Measurements from ENCODE around the gene SLC35F3. TPM values are rescaled to one million over a fixed set of nuclear protein-coding genes. Genes with fewer than 3 reads are reported as not detected.

Gene SLC35F3
- polyA plus RNA-seq, 1 of the 3 experiments (the other 2 are of a cell fraction): 0.87 TPM

DNA sequence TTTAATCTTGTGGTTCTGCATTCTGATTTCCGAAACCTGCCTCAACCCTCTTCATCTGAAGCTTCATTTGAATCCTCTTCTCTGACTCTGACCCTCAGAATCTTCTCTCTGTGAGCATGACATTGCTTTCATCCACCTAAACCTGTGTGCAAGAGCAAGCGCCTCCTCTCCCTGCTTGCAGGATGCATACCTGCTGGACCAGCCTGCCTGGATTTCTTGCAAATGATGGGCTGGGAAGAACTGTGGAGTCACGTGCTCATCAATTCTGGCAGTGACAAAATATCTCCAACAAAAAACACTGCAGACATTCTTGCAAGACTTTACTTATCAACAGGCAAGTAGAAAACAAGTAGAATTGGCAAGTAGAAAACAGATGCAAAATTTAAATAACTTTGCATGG lies 20.8 kb upstream of the SLC35F3 start (continued):
- TF ChIP-seq TAF1 (IDR thresholded peaks at IDR 0.05; ENCODE audit: borderline replicate concordance, low read depth, low read length) (no peak), FOXM1 (IDR thresholded peaks at IDR 0.05; ENCODE audit: low read depth) (no peak)

DNA sequence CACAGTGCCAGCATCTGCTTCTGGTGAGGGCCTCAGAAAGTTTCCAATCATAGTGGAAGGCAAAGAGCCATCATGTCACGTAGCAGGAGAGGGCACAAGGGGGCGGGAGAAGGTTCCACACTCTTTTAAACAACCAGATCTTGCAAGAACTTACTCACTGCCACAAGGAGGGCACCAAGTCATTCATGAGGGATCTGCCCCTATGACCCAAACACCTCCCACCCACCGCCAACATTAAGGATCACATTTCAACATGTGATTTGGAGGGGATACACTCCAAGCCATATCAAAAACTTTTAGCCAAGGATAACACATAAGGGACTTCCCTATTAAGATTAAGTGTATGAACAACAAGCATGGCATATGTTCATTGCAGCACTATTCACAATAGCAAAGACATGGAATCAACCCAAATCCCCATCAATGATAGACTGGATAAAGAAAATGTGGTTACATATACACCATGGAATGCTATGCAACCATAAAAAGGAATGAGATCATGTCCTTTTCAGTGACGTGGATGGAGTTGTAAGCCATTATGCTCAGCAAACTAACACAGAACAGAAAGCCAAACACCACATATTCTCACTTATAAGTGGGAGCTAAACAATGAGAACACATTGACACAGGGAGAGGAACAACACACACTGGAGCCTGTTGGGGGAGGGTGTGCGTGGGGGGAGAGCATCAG lies 19.9 kb upstream of the SLC35F3 start:
- Histone ChIP-seq H3K27ac (ENCODE audit: low read depth in 2 of 2, low read length in 1 of 2) (no peak overlapping the region), H3K4me2 (no peak overlapping the region), H3K79me2 (ENCODE audit: insufficient read depth) (no peaks in the 10 kb centered on the region), H3K9me3 (no peaks in the 10 kb centered on the region), H4K20me1 (ENCODE audit: insufficient read depth) (no peaks in the 10 kb centered on the region), H3F3A (replicated peaks; ENCODE audit: insufficient read depth) (no peaks in the 10 kb centered on the region), H3K4me1 (ENCODE audit: control insufficient read depth in 1 of 2, insufficient read depth in 2 of 2, low read depth in 1 of 2, low read length in 1 of 2) (no peaks in the 10 kb centered on the region), H3K36me3 (replicated peaks in 1 of 2; ENCODE audit: control insufficient read depth in 1 of 2, insufficient read depth in 2 of 2, low read length in 1 of 2) (no peaks in the 10 kb centered on the region), H3K9ac (no peak overlapping the region), H3K4me3 (ENCODE audit: low read depth in 2 of 2, low read length in 1 of 2) (no peak overlapping the region), H3K9me2 (no peaks in the 10 kb centered on the region), H3K27me3 (ENCODE audit: insufficient read depth) (no peaks in the 10 kb centered on the region; the same call in 1 of the 2 replicates), H2AFZ (ENCODE audit: low read depth) (no peak overlapping the region)
- no peak for DNase-seq
- ChIA-PET CTCF (no interaction called here), POLR2A (no interaction called here)
- TF ChIP-seq FOXJ3 (CRISPR knock-in tag; IDR thresholded peaks at IDR 0.05) (no peak), EZH2phosphoT487 (IDR thresholded peaks at IDR 0.05; ENCODE audit: borderline replicate concordance, low read depth) (no peak), NFIC (IDR thresholded peaks at IDR 0.05; ENCODE audit: borderline replicate concordance) (no peak), GATA2 (CRISPR knock-in tag; IDR thresholded peaks at IDR 0.05) (no peak), EP300 (IDR thresholded peaks at IDR 0.05; ENCODE audit: borderline replicate concordance in 1 of 2, low read depth in 1 of 2, low read length in 1 of 2) (no peak), RFX5 (IDR thresholded peaks at IDR 0.05; ENCODE audit: low read length) (no peak), RXRA (IDR thresholded peaks at IDR 0.05; ENCODE audit: borderline replicate concordance, low read depth) (no peak), SMC3 (IDR thresholded peaks at IDR 0.05; ENCODE audit: low read depth, low read length) (no peak), TEAD4 (IDR thresholded peaks at IDR 0.05; ENCODE audit: borderline replicate concordance, insufficient read depth) (no peak)
- TF ChIP-seq, protein P1, sequence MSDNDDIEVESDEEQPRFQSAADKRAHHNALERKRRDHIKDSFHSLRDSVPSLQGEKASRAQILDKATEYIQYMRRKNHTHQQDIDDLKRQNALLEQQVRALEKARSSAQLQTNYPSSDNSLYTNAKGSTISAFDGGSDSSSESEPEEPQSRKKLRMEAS (IDR thresholded peaks at IDR 0.05; ENCODE audit: low read depth): no peak
- WGBS (ENCODE audit: low lambda C conversion rate): 15% methylated on average over 5 of the region's 5 CpGs

DNA sequence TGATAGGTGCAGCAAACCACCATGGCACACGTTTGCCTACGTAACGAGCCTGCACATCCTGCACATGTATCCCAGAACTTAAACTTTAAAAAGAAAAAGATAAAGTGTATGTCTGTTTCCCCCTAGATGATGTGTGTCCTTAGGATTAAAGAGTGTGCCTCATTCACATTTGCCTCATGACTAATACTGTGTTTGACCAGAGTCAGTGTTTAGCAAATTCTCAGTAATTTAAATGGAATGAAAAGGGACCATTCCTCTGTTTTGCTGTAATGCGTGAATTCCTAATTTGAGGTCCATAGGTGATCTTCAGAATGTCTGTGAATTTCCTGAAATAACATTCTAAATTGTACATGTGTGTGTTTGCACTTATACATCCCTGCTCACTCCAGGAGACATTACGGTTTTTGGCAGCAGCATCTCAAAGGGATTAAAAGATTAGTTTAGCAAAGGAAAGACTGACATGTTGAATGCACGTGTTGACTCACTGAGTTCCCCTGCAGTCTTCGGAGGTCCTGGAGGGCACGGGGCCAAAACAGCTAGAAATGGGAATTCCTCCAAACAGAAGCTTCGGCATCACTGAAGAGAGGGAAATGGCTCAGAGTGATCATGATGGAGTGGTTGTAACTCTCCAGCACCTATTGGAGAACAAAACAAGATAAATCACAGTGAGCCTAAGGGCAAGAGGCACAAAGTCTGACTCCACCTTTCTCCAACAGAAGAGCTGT lies 19.1 kb upstream of the SLC35F3 start:
- Histone ChIP-seq H3K79me2 (ENCODE audit: insufficient read depth) (no peaks in the 10 kb centered on the region), H4K20me1 (ENCODE audit: insufficient read depth) (no peaks in the 10 kb centered on the region), H3K9me3 (no peaks in the 10 kb centered on the region), H3K27me3 (ENCODE audit: insufficient read depth) (no peaks in the 10 kb centered on the region; the same call in 1 of the 2 replicates), H3K4me3 (ENCODE audit: low read depth in 2 of 2, low read length in 1 of 2) (no peak overlapping the region), H3F3A (replicated peaks; ENCODE audit: insufficient read depth) (no peaks in the 10 kb centered on the region), H2AFZ (ENCODE audit: low read depth) (no peak overlapping the region), H3K4me2 (no peak overlapping the region), H3K36me3 (replicated peaks in 1 of 2; ENCODE audit: control insufficient read depth in 1 of 2, insufficient read depth in 2 of 2, low read length in 1 of 2) (no peaks in the 10 kb centered on the region), H3K27ac (ENCODE audit: low read depth in 2 of 2, low read length in 1 of 2) (no peak overlapping the region), H3K9me2 (no peaks in the 10 kb centered on the region), H3K4me1 (ENCODE audit: control insufficient read depth in 1 of 2, insufficient read depth in 2 of 2, low read depth in 1 of 2, low read length in 1 of 2) (no peaks in the 10 kb centered on the region), H3K9ac (no peak overlapping the region)
- POLR2A ChIA-PET: no interaction called here
- DNase-seq: no peak
- 48% methylated on average over 9 of the region's 9 CpGs for WGBS (ENCODE audit: low lambda C conversion rate)
- CTCF ChIA-PET: no interaction called here
- TF ChIP-seq, protein P2, sequence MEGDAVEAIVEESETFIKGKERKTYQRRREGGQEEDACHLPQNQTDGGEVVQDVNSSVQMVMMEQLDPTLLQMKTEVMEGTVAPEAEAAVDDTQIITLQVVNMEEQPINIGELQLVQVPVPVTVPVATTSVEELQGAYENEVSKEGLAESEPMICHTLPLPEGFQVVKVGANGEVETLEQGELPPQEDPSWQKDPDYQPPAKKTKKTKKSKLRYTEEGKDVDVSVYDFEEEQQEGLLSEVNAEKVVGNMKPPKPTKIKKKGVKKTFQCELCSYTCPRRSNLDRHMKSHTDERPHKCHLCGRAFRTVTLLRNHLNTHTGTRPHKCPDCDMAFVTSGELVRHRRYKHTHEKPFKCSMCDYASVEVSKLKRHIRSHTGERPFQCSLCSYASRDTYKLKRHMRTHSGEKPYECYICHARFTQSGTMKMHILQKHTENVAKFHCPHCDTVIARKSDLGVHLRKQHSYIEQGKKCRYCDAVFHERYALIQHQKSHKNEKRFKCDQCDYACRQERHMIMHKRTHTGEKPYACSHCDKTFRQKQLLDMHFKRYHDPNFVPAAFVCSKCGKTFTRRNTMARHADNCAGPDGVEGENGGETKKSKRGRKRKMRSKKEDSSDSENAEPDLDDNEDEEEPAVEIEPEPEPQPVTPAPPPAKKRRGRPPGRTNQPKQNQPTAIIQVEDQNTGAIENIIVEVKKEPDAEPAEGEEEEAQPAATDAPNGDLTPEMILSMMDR (IDR thresholded peaks at IDR 0.05): no peak
- TF ChIP-seq FOXM1 (IDR thresholded peaks at IDR 0.05; ENCODE audit: low read depth) (no peak), EZH2phosphoT487 (IDR thresholded peaks at IDR 0.05; ENCODE audit: borderline replicate concordance, low read depth) (no peak), TEAD4 (IDR thresholded peaks at IDR 0.05; ENCODE audit: borderline replicate concordance, insufficient read depth) (no peak), RAD21 (IDR thresholded peaks at IDR 0.05; ENCODE audit: low read length) (no peak), YY1 (IDR thresholded peaks at IDR 0.05; ENCODE audit: low read depth) (no peak), RCOR1 (IDR thresholded peaks at IDR 0.05; ENCODE audit: low read length) (no peak), GATA2 (CRISPR knock-in tag; IDR thresholded peaks at IDR 0.05) (no peak), RFX5 (IDR thresholded peaks at IDR 0.05; ENCODE audit: low read length) (no peak), MEF2A (IDR thresholded peaks at IDR 0.05; ENCODE audit: borderline replicate concordance, low read depth) (no peak), RXRA (IDR thresholded peaks at IDR 0.05; ENCODE audit: borderline replicate concordance, low read depth) (no peak), POLR2AphosphoS5 (IDR thresholded peaks at IDR 0.05; ENCODE audit: low read depth, low read length) (no peak), NFIC (IDR thresholded peaks at IDR 0.05; ENCODE audit: borderline replicate concordance) (no peak)
- TF ChIP-seq, protein P3, sequence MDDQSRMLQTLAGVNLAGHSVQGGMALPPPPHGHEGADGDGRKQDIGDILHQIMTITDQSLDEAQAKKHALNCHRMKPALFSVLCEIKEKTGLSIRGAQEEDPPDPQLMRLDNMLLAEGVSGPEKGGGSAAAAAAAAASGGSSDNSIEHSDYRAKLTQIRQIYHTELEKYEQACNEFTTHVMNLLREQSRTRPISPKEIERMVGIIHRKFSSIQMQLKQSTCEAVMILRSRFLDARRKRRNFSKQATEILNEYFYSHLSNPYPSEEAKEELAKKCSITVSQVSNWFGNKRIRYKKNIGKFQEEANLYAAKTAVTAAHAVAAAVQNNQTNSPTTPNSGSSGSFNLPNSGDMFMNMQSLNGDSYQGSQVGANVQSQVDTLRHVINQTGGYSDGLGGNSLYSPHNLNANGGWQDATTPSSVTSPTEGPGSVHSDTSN (IDR thresholded peaks at IDR 0.05): no peak
- TF ChIP-seq, protein P1 (IDR thresholded peaks at IDR 0.05; ENCODE audit: low read depth): no peak

All from SK-N-SH (cell line).